HepG2 (cell line): ENCODE data around the gene PDE4D. TPM values are rescaled to one million over a fixed set of nuclear protein-coding genes. Genes with fewer than 3 reads are reported as not detected.

Source experiments
- CAMTA2 ChIP-seq: sonication (generic); formaldehyde crosslinking; IDR thresholded peaks from 2 replicates; pipeline ENCODE4 v1.4.0; 2020; ENCODE audit warnings: mild to moderate bottlenecking, missing genetic modification reagents, borderline replicate concordance
- CCDC6 ChIP-seq: sonication (generic); formaldehyde crosslinking; IDR thresholded peaks from 2 replicates; pipeline ENCODE4 v1.8.1; 2022; ENCODE audit warnings: mild to moderate bottlenecking, missing genetic modification reagents, moderate library complexity
- CENPX ChIP-seq: sonication (generic); formaldehyde crosslinking; IDR thresholded peaks from 2 replicates; pipeline ENCODE4 v1.9.0; 2021; ENCODE audit warnings: mild to moderate bottlenecking, missing genetic modification reagents, moderate library complexity
- DRAP1 ChIP-seq: IDR thresholded peaks from 2 replicates; pipeline ENCODE4 v1.6.1; 2016; ENCODE audit warnings: missing genetic modification reagents, missing compliant biosample characterization
- FOSL1 ChIP-seq: sonication (generic); formaldehyde crosslinking; IDR thresholded peaks from 2 replicates; pipeline ENCODE4 v1.9.0; 2021; ENCODE audit warnings: missing genetic modification reagents, borderline replicate concordance
- GFI1 ChIP-seq: sonication (generic); formaldehyde crosslinking; IDR thresholded peaks from 2 replicates; pipeline ENCODE4 v1.5.0; 2020; ENCODE audit warnings: missing genetic modification reagents, mild to moderate bottlenecking, borderline replicate concordance
- JUND ChIP-seq: sonication (generic); formaldehyde crosslinking; IDR thresholded peaks from 2 replicates; pipeline ENCODE4 v1.8.0; 2022; ENCODE audit warnings: mild to moderate bottlenecking, missing genetic modification reagents
- KLF16 ChIP-seq, 2 experiments: sonication (generic) in 1 of 2; formaldehyde crosslinking in 1 of 2; IDR thresholded peaks; 2 replicates each; pipeline versions ENCODE4 v1.6.1 to v1.8.0; 2016 to 2023; ENCODE audit warnings: missing genetic modification reagents in 2 of 2, missing compliant biosample characterization in 1 of 2
- NCOR1 ChIP-seq: fragments of 200-600 bp; sonication (generic); IDR thresholded peaks from 2 replicates; pipeline ENCODE4 v1.7.0; 2017; ENCODE audit warnings: antibody characterized with exemption, low read length, borderline replicate concordance
- NFIC ChIP-seq: IDR thresholded peaks from 2 replicates; pipeline ENCODE4 v1.6.1; 2012; ENCODE audit warnings: mild to moderate bottlenecking, low read length, inconsistent platforms
- RAD51 ChIP-seq: fragments of 450-650 bp; IDR thresholded peaks from 2 replicates; pipeline ENCODE4 v1.6.1; 2016; ENCODE audit warnings: borderline replicate concordance
- SP1 ChIP-seq, 2 experiments: fragments of 450-650 bp in 1 of 2; sonication (generic) in 1 of 2; formaldehyde crosslinking in 1 of 2; IDR thresholded peaks; 2 replicates each; pipeline versions ENCODE4 v1.4.0 to v1.6.1; 2016 to 2020; ENCODE audit warnings: missing genetic modification reagents in 1 of 2
- SRSF9 ChIP-seq: fragments of 200-400 bp; formaldehyde crosslinking; IDR thresholded peaks from 2 replicates; pipeline ENCODE4 v1.6.1; 2018; ENCODE audit warnings: borderline replicate concordance, mild to moderate bottlenecking, low read depth, low read length; ENCODE audit not compliant: insufficient read depth, poor library complexity, severe bottlenecking
- ZBTB46 ChIP-seq: sonication (generic); formaldehyde crosslinking; IDR thresholded peaks from 2 replicates; pipeline ENCODE4 v1.4.0; 2020; ENCODE audit warnings: mild to moderate bottlenecking, missing genetic modification reagents, borderline replicate concordance
- ZFP1 ChIP-seq: IDR thresholded peaks from 2 replicates; pipeline ENCODE4 v1.6.1; 2016
- ZNF205 ChIP-seq: IDR thresholded peaks from 2 replicates; pipeline ENCODE4 v1.6.1; 2018; ENCODE audit warnings: missing biosample characterization, missing genetic modification reagents
- ZNF441 ChIP-seq: sonication (generic); formaldehyde crosslinking; IDR thresholded peaks from 2 replicates; pipeline ENCODE4 v1.7.0; 2021; ENCODE audit warnings: missing genetic modification reagents, borderline replicate concordance
- ZNF501 ChIP-seq: sonication (generic); formaldehyde crosslinking; IDR thresholded peaks from 2 replicates; pipeline ENCODE4 v1.5.1; 2020; ENCODE audit warnings: mild to moderate bottlenecking, moderate library complexity, missing genetic modification reagents
- ZNF605 ChIP-seq: sonication (generic); formaldehyde crosslinking; IDR thresholded peaks from 2 replicates; pipeline ENCODE4 v1.8.0; 2022; ENCODE audit warnings: mild to moderate bottlenecking, missing genetic modification reagents
- ZNF7 ChIP-seq: IDR thresholded peaks from 2 replicates; pipeline ENCODE4 v1.6.1; 2016; ENCODE audit warnings: missing biosample characterization, missing genetic modification reagents
- ZNF737 ChIP-seq: sonication (generic); formaldehyde crosslinking; IDR thresholded peaks from 2 replicates; pipeline ENCODE4 v1.5.0; 2020; ENCODE audit warnings: missing genetic modification reagents, mild to moderate bottlenecking, borderline replicate concordance
- ZNF891 ChIP-seq: sonication (generic); formaldehyde crosslinking; IDR thresholded peaks from 2 replicates; pipeline ENCODE4 v1.5.0; 2020; ENCODE audit warnings: mild to moderate bottlenecking, missing genetic modification reagents
- ZSCAN5A ChIP-seq: sonication (generic); formaldehyde crosslinking; IDR thresholded peaks from 2 replicates; pipeline ENCODE4 v1.8.0; 2022; ENCODE audit warnings: mild to moderate bottlenecking, missing genetic modification reagents, borderline replicate concordance
- polyA plus RNA-seq, 8 experiments: library from polyadenylated mRNA; depleted of rRNA in 3 of 8; stranded (reverse) in 7 of 8; unstranded in 1 of 8; fragments of >200 nt; fragmentation: Illumina TruSeq in 4 of 8; extraction: Trizol in 4 of 8; gene quantifications; 2 replicates each; pipeline versions ENCODE4 v1.2.1 to v1.2.3, GENCODE V29; 2011 to 2016; ENCODE audit warnings: low read depth in 4 of 8, missing spikeins in 1 of 8, mixed read lengths in 1 of 8; ENCODE audit not compliant: insufficient read depth in 1 of 8
- total RNA-seq, 5 experiments: library from RNA; depleted of rRNA; stranded (reverse); fragments of >200 nt; fragmentation: Illumina TruSeq; extraction: Trizol; gene quantifications; 2 replicates each; pipeline ENCODE4 v1.2.3, GENCODE V29; 2016; ENCODE audit warnings: low read depth in 1 of 5
- TF ChIP-seq, protein P1 (sequence below): fragments of 450-650 bp; IDR thresholded peaks from 2 replicates; pipeline ENCODE4 v1.6.1; 2017
- TF ChIP-seq, protein P2 (sequence below): sonication (generic); formaldehyde crosslinking; IDR thresholded peaks from 2 replicates; pipeline ENCODE4 v1.5.0; 2020; ENCODE audit warnings: missing genetic modification reagents

PDE4D gene
- total and polyA plus RNA-seq, 2 of the 13 experiments (the other 11 are each of a cell fraction or from before 2014, with no cell fraction given): 7.0 to 12.2 TPM

- TF ChIP-seq ZNF501 (no peak), NFIC (no peak), RAD51 (no peak), ZNF205 (no peak), ZNF441 (CRISPR knock-in tag) (no peak), CAMTA2 (CRISPR knock-in tag) (no peak), CCDC6 (CRISPR knock-in tag) (no peak), ZNF605 (no peak), NCOR1 (no peak), SP1 (IDR thresholded peaks at IDR 0.05) (no peak), SP1 (CRISPR knock-in tag; IDR thresholded peaks at IDR 0.05) (no peak), GFI1 (CRISPR knock-in tag) (0 out of 2 replicates have a peak, but pooled peaks have one; percentile 45), FOSL1 (peak; percentile 94), DRAP1 (CRISPR knock-in tag) (no peak), JUND (CRISPR knock-in tag) (peak; percentile 91), ZNF737 (no peak), CENPX (CRISPR knock-in tag) (no peak), ZNF891 (no peak), SRSF9 (no peak), ZSCAN5A (CRISPR knock-in tag) (no peak), KLF16 (CRISPR knock-in tag; IDR thresholded peaks at IDR 0.05) (no peak), ZNF7 (CRISPR knock-in tag) (no peak), ZBTB46 (CRISPR knock-in tag) (no peak), ZFP1 (no peak)
- TF ChIP-seq, protein P1, sequence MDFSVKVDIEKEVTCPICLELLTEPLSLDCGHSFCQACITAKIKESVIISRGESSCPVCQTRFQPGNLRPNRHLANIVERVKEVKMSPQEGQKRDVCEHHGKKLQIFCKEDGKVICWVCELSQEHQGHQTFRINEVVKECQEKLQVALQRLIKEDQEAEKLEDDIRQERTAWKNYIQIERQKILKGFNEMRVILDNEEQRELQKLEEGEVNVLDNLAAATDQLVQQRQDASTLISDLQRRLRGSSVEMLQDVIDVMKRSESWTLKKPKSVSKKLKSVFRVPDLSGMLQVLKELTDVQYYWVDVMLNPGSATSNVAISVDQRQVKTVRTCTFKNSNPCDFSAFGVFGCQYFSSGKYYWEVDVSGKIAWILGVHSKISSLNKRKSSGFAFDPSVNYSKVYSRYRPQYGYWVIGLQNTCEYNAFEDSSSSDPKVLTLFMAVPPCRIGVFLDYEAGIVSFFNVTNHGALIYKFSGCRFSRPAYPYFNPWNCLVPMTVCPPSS: no peak
- TF ChIP-seq, protein P2, sequence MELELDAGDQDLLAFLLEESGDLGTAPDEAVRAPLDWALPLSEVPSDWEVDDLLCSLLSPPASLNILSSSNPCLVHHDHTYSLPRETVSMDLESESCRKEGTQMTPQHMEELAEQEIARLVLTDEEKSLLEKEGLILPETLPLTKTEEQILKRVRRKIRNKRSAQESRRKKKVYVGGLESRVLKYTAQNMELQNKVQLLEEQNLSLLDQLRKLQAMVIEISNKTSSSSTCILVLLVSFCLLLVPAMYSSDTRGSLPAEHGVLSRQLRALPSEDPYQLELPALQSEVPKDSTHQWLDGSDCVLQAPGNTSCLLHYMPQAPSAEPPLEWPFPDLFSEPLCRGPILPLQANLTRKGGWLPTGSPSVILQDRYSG: no peak
Measured at GRCh38 chr5:59061377-59061776, 832.1 kb downstream of the PDE4D start (continued).
